Peyer's patch (tissue), 4 donors: ENCODE data around the gene AGAP2. TPM values are rescaled to one million over a fixed set of nuclear protein-coding genes. Genes with fewer than 3 reads are reported as not detected.

Experiments
- DNase-seq, 3 donors: peaks; one replicate each; pipeline ENCODE4 v3.0.0-alpha.2; 2017 to 2019
- H3K27ac ChIP-seq, 4 donors: fragments of 200-600 bp; sonication (generic); one replicate each; pipeline ENCODE4 v1.5.1; 2016 to 2019
- H3K27me3 ChIP-seq, 2 donors: fragments of 200-600 bp; sonication (generic); one replicate each; pipeline ENCODE4 v1.5.1; 2019
- H3K36me3 ChIP-seq, 3 donors: fragments of 200-600 bp; sonication (generic); one replicate each; pipeline ENCODE4 v1.5.1; 2016 to 2019
- H3K4me1 ChIP-seq, 4 donors: fragments of 200-600 bp; sonication (generic); one replicate each; pipeline ENCODE4 v1.5.1; 2016 to 2019
- H3K4me3 ChIP-seq, 4 donors: fragments of 200-600 bp; sonication (generic); 1 replicate in 3 of 4; 2 replicates in 1 of 4; pipeline ENCODE4 v1.5.1; 2016 to 2019; ENCODE audit warnings: mild to moderate bottlenecking in 1 of 4
- H3K9me3 ChIP-seq, 4 donors: fragments of 200-600 bp; sonication (generic); one replicate each; pipeline ENCODE4 v1.5.1; 2016 to 2019; ENCODE audit warnings: mild to moderate bottlenecking in 1 of 4
- CTCF ChIP-seq, 6 experiments: fragments of 450-650 bp in 4 of 6; fragments of 200-600 bp in 2 of 6; sonication (generic) in 1 of 6; IDR thresholded peaks; one replicate each; pipeline ENCODE4 v1.5.1; 2017 to 2019; ENCODE audit warnings: antibody characterized with exemption in 6 of 6, mild to moderate bottlenecking in 3 of 6, moderate library complexity in 1 of 6
- POLR2A ChIP-seq, 2 donors: fragments of 450-650 bp; IDR thresholded peaks; one replicate each; pipeline ENCODE4 v1.5.1; 2017; ENCODE audit warnings: antibody characterized with exemption in 2 of 2, mild to moderate bottlenecking in 2 of 2, moderate library complexity in 2 of 2
- total RNA-seq, 4 donors: library from RNA; depleted of rRNA; stranded (reverse); fragments of >200 nt; gene quantifications; one replicate each; pipeline ENCODE4 v1.1.0, GENCODE V29; 2016

The AGAP2 gene
- total RNA-seq, 4 donors from 2014 or later, result 2.5 to 9.1 (median 3.1) TPM

GRCh38 chr12:57763881-57764661, 25.5 kb upstream of the AGAP2 start:
- no peak overlapping the region for H3K27ac ChIP-seq
- H3K27me3 ChIP-seq, result peaks cover 0 to 13% of the 10 kb centered on the region in 2 donors
- H3K4me3 ChIP-seq, result peak overlapping the region in 2 of 4 donors; percentile 51 to 54

GRCh38 chr12:57762463-57762862, 23.9 kb upstream of the AGAP2 start:
- no peak overlapping the region for H3K27ac ChIP-seq
- no peaks in the 10 kb centered on the region for H3K9me3 ChIP-seq
- peaks cover 0 to 13% of the 10 kb centered on the region in 2 donors for H3K27me3 ChIP-seq
- H3K36me3 ChIP-seq, result peaks cover 0 to 15% (median 0%) of the 10 kb centered on the region in 3 donors
- TF ChIP-seq CTCF (IDR thresholded peaks at IDR 0.05) (no peak), POLR2A (IDR thresholded peaks at IDR 0.05) (no peak)
- H3K4me1 ChIP-seq, result peaks cover 0 to 28% (median 22%) of the 10 kb centered on the region in 4 donors
- H3K4me3 ChIP-seq, result no peak overlapping the region
- no peak for DNase-seq

More at GRCh38 chr12:57763881-57764661, 25.5 kb upstream of the AGAP2 start:
- no peaks in the 10 kb centered on the region for H3K9me3 ChIP-seq
- TF ChIP-seq CTCF (IDR thresholded peaks at IDR 0.05), result no peak
- no peak for TF ChIP-seq POLR2A (IDR thresholded peaks at IDR 0.05)
- H3K36me3 ChIP-seq, result peaks cover 0 to under 1% (median 0%) of the 10 kb centered on the region in 3 donors
- DNase-seq, result no peak
- peaks cover 0 to 28% (median 22%) of the 10 kb centered on the region in 4 donors for H3K4me1 ChIP-seq

- H3K4me1 ChIP-seq, result peaks cover 0 to 27% (median 21%) of the 10 kb centered on the region in 4 donors
- H3K4me3 ChIP-seq, result no peak overlapping the region
- no peak for TF ChIP-seq CTCF (IDR thresholded peaks at IDR 0.05)
- no peak for DNase-seq
- H3K27ac ChIP-seq, result no peak overlapping the region
- no peaks in the 10 kb centered on the region for H3K9me3 ChIP-seq
- peaks cover 0 to 15% (median 0%) of the 10 kb centered on the region in 3 donors for H3K36me3 ChIP-seq
- peaks cover 0 to 7% of the 10 kb centered on the region in 2 donors for H3K27me3 ChIP-seq
Measured at GRCh38 chr12:57761391-57761998, 23.0 kb upstream of the AGAP2 start.

GRCh38 chr12:57760347-57760982, 21.9 kb upstream of the AGAP2 start:
- H3K4me3 ChIP-seq, result no peak overlapping the region
- peaks cover 0 to 24% (median 12%) of the 10 kb centered on the region in 4 donors for H3K4me1 ChIP-seq
- no peaks in the 10 kb centered on the region for H3K9me3 ChIP-seq
- no peak for DNase-seq
- peaks cover 0 to 15% (median 0%) of the 10 kb centered on the region in 3 donors for H3K36me3 ChIP-seq
- no peaks in the 10 kb centered on the region for H3K27me3 ChIP-seq
- no peak overlapping the region for H3K27ac ChIP-seq
- TF ChIP-seq POLR2A (IDR thresholded peaks at IDR 0.05) (no peak), CTCF (IDR thresholded peaks at IDR 0.05) (no peak)

GRCh38 chr12:57759360-57759980, 20.9 kb upstream of the AGAP2 start:
- peaks cover 0 to 15% (median 0%) of the 10 kb centered on the region in 3 donors for H3K36me3 ChIP-seq
- no peaks in the 10 kb centered on the region for H3K9me3 ChIP-seq
- H3K27me3 ChIP-seq, result no peaks in the 10 kb centered on the region
- H3K27ac ChIP-seq, result no peak overlapping the region
- H3K4me3 ChIP-seq, result no peak overlapping the region
- TF ChIP-seq POLR2A (IDR thresholded peaks at IDR 0.05), result no peak
- peak in 4 of 6 experiments; percentile 50 to 61 (median 52) for TF ChIP-seq CTCF (IDR thresholded peaks at IDR 0.05)
- H3K4me1 ChIP-seq, result peaks cover 0 to 17% (median 4%) of the 10 kb centered on the region in 4 donors
- no peak for DNase-seq
